HG03520 (cell line): Measurements from ENCODE around the gene WDR35.
A peak's percentile ranks its signal among the peaks of the same experiment; 100 is the strongest.
"Not testable (repeated sequence)": the region's sequence is repeated elsewhere in the genome, so short reads cannot be mapped to it uniquely, and the experiment has no call there.

ENCODE experiments used
- ATAC-seq: cut with Tn5 transposase; IDR thresholded peaks from one replicate; pipeline ENCODE4 v1.9.1; 2021; ENCODE audit warnings: mild to moderate bottlenecking, moderate library complexity; ENCODE audit not compliant: unreplicated experiment

Gene WDR35

DNA sequence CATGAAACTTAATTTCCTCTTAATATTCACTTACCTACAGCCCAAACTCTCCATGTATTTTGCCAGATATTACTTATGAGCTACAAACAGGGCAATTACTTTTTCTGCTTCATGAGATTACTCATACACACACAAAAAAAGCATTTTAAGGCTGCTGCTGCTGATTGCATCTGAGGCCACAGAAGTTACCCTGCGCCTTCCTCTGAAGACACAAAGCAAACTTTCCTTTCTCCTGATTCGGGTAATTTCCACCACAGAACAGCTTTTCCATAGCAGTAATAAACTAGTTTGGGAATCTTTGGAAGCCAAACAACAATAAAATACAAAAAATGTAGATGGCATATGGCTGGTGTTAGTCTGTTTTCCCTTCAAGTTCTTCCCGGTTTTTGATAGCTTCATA lies 94.4 kb downstream of the WDR35 start:
- no peak for ATAC-seq

DNA sequence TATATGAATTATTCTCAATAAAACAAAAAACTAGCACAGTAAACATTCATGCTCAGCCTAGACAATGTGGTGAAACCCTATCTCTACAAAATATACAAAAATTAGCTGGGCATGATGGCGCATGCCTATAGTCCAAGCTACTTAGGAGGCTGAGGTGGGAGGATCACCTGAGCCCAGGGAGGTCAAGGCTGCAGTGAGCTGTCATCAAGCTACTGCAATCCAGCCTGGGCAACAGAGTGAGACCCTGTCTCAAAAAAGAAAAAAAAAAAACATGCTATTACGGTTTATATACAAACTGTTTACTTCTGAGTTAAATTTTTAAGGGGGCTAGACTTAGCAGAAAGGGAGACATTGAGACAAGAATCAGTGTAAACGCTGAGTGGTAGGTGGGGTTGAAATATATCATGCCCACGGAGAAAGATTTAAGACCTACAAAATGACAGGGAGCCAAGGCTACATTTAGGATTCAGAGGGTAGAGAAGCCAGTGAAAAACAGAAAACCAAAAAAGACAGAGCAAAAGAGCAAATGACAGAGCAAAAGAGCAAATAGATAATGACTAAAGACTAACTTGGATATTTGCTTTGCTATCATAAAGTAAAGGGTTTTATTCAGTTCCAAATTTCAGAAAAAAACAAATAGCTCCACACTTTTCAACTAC lies 95.6 kb downstream of the WDR35 start:
- ATAC-seq, result no peak

DNA sequence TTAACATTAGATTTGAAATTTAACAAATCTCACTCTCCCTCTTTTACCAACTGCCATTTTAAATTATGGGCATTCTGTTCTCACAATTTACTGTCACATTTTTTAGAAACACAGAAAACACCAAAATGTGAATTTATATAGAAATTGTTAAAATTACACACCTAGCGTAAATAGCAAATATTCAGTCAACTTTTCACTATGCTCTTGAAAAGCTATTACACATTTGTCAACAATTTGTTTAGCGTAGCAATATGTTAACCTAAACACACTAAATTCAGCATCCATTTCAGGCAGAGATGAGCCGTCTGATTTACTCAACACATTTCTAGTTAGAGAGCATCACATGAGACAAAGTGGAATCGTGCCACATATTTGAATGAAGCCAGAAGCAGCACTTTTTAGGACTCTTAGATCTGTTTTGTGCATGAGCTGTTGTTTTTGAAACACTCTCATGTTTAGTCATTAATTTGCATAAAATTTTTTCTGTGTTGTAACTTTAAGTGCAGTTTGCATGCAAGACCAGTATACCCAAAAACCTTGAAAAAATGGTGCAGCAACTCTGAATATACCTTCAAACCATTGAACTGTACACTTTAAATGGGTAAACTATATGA lies 96.3 kb downstream of the WDR35 start:
- peak; percentile 78 for ATAC-seq

DNA sequence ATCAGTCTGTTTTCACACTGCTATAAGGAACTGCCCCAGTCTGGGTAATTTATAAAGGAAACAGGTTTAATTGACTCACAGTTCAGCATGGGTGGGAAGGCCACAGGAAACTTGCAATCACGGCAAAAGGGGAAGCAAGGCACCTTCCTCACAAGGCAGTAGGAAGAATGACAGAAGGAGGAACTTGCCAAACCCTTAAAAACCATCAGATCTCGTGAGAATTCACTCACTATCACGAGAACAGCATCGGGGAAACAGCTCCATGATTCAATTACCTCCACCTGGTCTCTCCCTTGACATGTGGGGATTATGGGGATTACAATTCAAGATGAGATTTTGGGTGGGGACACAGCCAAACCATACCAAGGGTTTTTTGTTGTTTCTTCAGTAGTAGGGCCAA lies 97.9 kb downstream of the WDR35 start:
- ATAC-seq, result not testable (repeated sequence)

- no peak for ATAC-seq
Measured at GRCh38 chr2:19890104-19890503, 99.8 kb downstream of the WDR35 start.

DNA sequence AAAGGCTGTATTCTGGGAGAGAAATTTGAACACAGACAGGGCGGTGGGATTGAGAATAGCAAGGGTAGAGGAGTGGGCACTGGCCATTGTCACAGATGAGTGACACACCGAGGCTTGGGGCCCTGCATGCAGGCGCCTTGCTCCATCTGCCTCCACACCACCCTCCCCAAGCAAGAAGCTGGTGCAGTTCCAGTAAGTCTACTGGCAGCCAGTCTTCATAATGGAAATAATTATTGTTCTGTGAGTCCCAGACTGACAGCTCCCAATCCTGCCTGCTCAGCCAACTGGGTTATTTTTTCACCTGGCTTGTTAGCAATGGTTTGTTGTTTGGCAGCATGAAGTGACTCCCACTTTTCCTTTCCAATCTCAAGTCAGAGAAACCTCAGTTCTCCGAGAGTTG lies 101.1 kb downstream of the WDR35 start:
- no peak for ATAC-seq

DNA sequence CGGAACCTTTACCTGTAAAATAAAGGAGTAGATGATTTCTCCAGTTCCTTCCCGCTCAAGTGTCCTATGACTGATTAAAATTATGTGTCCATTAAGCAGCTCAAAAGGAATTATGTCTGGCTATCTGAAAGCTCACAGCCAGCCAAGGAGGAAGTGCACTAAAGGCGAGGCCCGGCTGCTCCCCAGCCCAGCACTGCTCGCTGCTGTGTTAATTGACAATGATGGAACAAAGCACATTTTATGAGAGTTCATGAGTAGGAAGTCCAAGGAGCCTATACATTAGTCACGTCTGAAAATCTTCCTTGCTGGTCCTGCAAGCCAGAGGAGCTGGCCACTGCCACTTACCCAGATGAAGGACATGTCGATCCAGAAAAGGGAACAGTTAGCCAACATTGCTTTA lies 102.4 kb downstream of the WDR35 start:
- no peak for ATAC-seq

- ATAC-seq, result no peak
Measured at GRCh38 chr2:19886261-19886660, 103.6 kb downstream of the WDR35 start.

DNA sequence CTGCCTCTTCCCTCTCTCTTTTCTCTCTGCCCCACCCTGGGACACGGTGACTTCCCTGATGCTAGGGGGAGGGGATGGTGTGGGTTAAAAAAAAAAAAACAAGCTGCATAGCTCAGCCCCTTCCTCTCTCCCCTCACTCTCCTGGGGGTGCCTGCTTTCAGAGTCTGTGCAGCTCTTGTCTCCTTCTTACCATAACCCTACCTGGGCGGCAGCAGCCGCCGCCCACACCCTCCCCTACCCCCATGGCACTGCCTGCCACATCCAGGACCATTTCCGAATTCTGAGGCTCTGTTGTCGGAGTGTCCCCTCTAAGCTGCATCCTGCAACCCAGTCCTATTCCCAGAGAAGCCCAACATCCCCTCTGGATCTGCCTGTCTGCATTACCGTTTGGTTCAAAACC lies 104.1 kb downstream of the WDR35 start:
- no peak for ATAC-seq

DNA sequence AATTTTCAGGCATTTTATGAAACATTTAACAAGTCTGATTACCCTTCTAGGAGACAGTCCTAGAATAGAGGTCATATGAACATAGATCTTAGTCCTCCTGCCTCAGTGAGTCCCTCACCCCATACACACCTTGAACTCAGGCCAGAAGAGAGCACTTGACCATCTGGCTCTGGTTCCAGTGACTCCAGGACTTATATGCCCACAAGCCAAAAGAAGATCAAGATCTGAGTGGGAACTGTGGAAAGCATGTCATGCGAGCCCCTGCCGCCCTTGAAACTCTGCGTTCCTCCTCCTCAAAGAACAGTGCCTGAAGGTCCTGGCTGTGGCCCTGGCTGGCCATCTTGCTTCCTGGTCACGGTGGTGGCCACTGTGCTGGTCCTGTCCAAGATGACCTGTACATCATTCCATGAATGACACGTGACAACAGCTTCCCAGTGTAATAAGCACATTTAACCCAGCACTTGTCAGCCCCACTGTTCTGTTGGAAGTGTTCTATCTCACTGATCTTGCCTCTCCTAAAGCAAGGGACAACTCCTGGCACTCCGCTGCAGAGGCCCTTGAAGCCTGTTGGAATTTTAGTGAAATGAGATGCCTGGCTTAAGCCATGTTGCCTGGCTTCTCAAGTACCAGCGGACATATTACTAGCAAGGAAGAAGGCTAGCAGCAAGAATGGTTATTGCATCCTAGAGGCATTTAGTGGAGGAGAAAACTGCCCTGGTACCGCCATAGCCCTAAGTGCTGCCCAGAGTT lies 105.8 kb downstream of the WDR35 start:
- ATAC-seq, result no peak

GRCh38 chr2:19883486-19883885 lies 106.4 kb downstream of the WDR35 start:
- no peak for ATAC-seq

- ATAC-seq, result no peak
Measured at GRCh38 chr2:19882286-19882685, 107.6 kb downstream of the WDR35 start.

- ATAC-seq, result no peak
Measured at GRCh38 chr2:19881908-19882265, 108.0 kb downstream of the WDR35 start.

DNA sequence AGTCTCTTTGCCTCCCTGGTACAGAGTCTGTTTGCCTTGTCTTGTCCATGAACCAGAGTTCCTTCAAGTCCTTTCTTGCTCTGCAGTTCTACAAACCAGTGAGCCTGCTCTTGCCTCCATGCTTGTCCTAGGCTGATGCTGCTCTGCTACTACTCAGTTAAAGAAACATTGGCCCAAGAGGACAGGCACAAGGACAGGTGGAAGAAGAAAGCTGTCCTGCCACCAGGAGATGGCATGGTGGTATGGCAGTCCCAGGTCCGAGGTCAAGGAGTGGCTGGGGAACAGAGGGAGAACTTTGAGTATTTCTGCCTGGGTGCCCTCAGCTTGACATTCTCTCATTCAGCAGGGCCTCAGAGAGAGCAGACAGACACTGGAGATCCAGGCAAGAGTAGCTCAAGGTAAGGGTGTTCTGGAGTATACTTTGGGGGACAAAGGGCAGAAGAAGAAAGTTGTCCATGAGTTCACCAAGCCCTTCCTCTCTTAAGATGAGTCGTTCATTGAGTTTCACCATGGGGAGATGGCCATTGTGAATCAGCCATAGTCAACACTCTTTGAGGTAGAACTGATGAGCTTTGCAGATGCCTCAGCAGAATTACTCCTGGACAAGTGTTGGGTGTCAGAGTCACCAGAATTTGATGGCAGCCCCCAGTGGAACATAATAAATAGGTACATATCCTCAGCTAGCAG lies 108.5 kb downstream of the WDR35 start:
- no peak for ATAC-seq

- ATAC-seq, result not testable (repeated sequence)
Measured at GRCh38 chr2:19880191-19880590, 109.7 kb downstream of the WDR35 start.

DNA sequence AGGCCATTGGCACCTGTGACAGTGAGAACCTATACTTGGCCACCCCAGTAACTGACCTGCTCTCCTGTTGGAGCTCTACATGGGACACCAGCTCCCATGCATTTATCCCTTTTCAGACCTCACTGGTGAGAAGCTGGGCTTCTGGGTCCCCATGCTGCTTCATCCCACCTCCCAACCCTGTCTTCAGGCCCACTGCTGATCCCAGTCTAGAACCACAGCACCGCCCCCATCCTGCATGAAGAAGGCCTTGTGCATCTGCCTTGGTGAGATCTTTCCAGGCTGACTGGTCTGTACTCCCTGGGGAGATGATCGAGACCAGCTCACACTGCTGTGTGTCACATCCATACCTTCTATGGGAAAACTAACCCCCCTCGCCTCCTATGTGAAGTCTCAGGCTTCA lies 110.8 kb downstream of the WDR35 start:
- no peak for ATAC-seq

DNA sequence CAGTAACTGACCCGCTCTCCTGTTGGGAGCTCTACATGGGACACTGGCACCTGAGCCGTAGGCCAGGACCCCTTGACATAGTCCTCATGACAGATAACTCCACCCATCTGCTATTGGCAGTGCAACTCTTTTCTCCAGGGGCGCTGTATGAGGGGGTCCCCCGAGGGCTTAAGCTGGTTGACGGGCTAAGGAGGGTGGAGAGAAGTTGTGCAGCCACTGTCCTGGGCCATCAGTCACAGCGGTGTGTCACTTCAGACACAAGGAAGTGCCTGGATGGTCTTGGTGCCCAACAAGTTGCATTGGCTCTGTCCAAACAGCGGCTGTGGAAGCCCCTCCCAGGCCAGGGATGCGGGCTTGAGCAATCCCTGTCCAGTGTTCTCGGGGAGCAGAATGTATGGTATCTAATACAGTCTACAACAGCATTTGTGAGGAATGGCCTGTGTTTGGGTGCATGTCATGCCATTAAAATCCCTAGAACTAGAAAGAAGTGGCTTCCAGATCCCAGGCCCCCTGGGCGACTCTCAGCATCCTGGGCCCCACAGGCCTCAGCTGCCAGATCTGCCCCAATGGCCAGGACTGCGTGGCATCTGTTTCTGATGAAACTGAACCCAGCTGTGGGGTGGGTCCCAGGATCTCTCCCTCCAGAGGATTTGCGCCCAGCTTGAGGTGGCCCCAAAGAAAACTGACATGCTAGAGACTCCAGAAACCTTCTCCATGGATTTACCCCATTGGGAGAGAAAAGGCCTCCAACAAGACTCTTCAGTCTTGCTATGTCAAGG lies 111.4 kb downstream of the WDR35 start:
- ATAC-seq, result no peak

DNA sequence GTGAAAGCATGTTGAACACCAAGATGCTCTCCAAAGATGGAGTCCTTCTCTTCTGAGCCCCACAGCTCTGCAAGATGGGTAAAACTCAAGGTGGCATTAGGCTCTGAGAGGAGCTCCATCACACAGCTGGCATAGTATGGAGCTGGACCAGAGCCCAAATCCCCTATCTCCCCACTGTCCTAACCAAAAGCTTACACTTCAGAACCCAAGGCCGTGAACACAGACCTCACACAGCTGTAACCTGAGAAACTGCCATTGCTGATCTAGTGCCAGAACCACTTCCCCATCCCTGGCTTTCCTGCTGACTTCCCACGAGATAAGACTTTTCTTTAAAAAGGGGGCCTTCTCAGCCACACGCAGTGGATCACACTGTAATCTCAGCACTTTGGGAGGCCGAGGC lies 113.2 kb downstream of the WDR35 start:
- ATAC-seq, result no peak

DNA sequence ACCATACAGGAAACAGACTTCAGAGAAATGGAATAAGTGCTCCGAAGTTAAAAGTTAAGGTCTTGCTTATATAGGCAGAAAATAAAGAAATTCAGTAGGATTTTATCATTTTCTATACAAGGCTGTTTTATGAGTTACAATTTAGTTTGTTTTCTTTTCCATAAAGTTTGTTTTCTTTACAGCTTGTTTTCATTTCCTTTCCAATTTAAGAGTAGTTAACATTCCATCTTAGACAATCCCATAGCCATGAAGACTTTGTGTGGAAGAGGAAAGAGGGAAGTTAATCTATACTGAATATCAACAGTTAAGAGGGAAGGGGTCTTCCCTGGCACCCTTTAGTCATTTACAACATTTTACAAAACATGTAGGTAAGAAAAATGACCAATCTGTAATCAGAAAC lies 114.6 kb downstream of the WDR35 start:
- no peak for ATAC-seq

DNA sequence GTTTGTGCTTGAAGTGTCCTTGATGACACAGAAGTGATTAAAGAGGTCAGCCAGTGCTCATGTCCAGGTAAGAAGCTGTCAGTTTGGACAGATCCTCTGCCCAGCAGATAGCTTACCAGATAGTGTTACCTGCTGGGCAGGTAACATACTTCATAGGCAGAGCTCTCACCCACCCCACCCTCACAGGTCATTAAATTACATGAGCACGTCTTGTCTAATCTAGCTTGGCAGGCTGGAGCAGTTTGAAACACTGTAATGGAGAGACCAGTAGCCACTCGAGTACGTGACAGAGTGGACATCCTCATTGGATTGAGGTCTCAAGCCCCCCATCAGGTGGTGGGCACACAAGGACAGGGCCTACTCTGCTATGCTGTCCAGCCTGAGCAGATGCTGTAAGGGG lies 115.2 kb downstream of the WDR35 start:
- ATAC-seq, result no peak

- no peak for ATAC-seq
Measured at GRCh38 chr2:19873014-19873413, 116.9 kb downstream of the WDR35 start.
